Tibial nerve (tissue), 4 donors: ENCODE data around the gene ATP8A2. TPM values are rescaled to one million over a fixed set of nuclear protein-coding genes. Genes with fewer than 3 reads are reported as not detected.
"Not testable (repeated sequence)": the region's sequence is repeated elsewhere in the genome, so short reads cannot be mapped to it uniquely, and the experiment has no call there.

ENCODE experiments used
- DNase-seq, 2 donors: peaks; one replicate each; pipeline ENCODE4 v3.0.0-alpha.2; 2019; ENCODE audit warnings: low spot score in 2 of 2
- H3K27ac ChIP-seq, 4 donors: fragments of 200-600 bp; sonication (generic) in 3 of 4; one replicate each; pipeline ENCODE4 v1.5.1; 2017 to 2019; ENCODE audit warnings: mild to moderate bottlenecking in 1 of 4
- H3K27me3 ChIP-seq, 2 donors: fragments of 200-600 bp; sonication (generic) in 1 of 2; one replicate each; pipeline versions ENCODE4 v1.5.1 to v1.6.0; 2017 to 2019
- H3K36me3 ChIP-seq, 3 donors: fragments of 200-600 bp; sonication (generic); one replicate each; pipeline ENCODE4 v1.5.1; 2018 to 2019
- H3K4me1 ChIP-seq, 4 donors: fragments of 200-600 bp; sonication (generic) in 3 of 4; one replicate each; pipeline ENCODE4 v1.5.1; 2017 to 2019
- H3K4me3 ChIP-seq, 4 donors: fragments of 200-600 bp; sonication (generic) in 3 of 4; one replicate each; pipeline ENCODE4 v1.5.1; 2017 to 2019; ENCODE audit warnings: mild to moderate bottlenecking in 1 of 4, moderate library complexity in 1 of 4
- H3K9me3 ChIP-seq, 4 donors: fragments of 200-600 bp; sonication (generic) in 3 of 4; one replicate each; pipeline ENCODE4 v1.5.1; 2017 to 2019
- EP300 ChIP-seq, 2 donors: sonication (generic); formaldehyde crosslinking; IDR thresholded peaks; one replicate each; pipeline ENCODE4 v1.6.1; 2017; ENCODE audit warnings: antibody characterized with exemption in 2 of 2, mild to moderate bottlenecking in 1 of 2
- POLR2A ChIP-seq, 2 donors: fragments of 450-650 bp; IDR thresholded peaks; one replicate each; pipeline ENCODE4 v1.6.1; 2017; ENCODE audit warnings: antibody characterized with exemption in 2 of 2, mild to moderate bottlenecking in 2 of 2, moderate library complexity in 2 of 2
- WGBS, 2 donors: methylation state at CpG; one replicate each; pipeline ENCODE4 v1.1.5; 2018; 5-methylcytosine and 5-hydroxymethylcytosine counted together
- total RNA-seq, 4 donors: library from RNA; depleted of rRNA; stranded (reverse); fragments of >200 nt; gene quantifications; one replicate each; pipeline ENCODE4 v1.1.0, GENCODE V29; 2016
- TF ChIP-seq, protein P1 (sequence below), 5 experiments: fragments of 200-600 bp in 3 of 5; fragments of 450-650 bp in 2 of 5; sonication (generic) in 3 of 5; IDR thresholded peaks; one replicate each; pipeline ENCODE4 v1.5.1; 2016 to 2019; ENCODE audit warnings: antibody characterized with exemption in 5 of 5, mild to moderate bottlenecking in 3 of 5, moderate library complexity in 2 of 5

The ATP8A2 gene
- total RNA-seq, 4 donors from 2014 or later = 0.30 to 1.7 (median 0.61) TPM

- Histone ChIP-seq H3K9me3 (peaks cover 0 to 7% (median 2%) of the 10 kb centered on the region in 4 donors), H3K36me3 (no peaks in the 10 kb centered on the region), H3K27me3 (no peaks in the 10 kb centered on the region), H3K27ac (no peak overlapping the region), H3K4me1 (no peaks in the 10 kb centered on the region), H3K4me3 (no peak overlapping the region)
- 83 to 86% methylated on average over 10 of the region's 10 CpGs for WGBS, 2 donors
- DNase-seq = no peak
- TF ChIP-seq EP300 (IDR thresholded peaks at IDR 0.05) (no peak), POLR2A (IDR thresholded peaks at IDR 0.05) (no peak)
- TF ChIP-seq, protein P1, sequence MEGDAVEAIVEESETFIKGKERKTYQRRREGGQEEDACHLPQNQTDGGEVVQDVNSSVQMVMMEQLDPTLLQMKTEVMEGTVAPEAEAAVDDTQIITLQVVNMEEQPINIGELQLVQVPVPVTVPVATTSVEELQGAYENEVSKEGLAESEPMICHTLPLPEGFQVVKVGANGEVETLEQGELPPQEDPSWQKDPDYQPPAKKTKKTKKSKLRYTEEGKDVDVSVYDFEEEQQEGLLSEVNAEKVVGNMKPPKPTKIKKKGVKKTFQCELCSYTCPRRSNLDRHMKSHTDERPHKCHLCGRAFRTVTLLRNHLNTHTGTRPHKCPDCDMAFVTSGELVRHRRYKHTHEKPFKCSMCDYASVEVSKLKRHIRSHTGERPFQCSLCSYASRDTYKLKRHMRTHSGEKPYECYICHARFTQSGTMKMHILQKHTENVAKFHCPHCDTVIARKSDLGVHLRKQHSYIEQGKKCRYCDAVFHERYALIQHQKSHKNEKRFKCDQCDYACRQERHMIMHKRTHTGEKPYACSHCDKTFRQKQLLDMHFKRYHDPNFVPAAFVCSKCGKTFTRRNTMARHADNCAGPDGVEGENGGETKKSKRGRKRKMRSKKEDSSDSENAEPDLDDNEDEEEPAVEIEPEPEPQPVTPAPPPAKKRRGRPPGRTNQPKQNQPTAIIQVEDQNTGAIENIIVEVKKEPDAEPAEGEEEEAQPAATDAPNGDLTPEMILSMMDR (IDR thresholded peaks at IDR 0.05) = no peak
These were observed 448.2 kb downstream of the ATP8A2 start for GRCh38 chr13:25819856-25820530.

GRCh38 chr13:25821776-25822175, 450.0 kb downstream of the ATP8A2 start:
- Histone ChIP-seq H3K4me1 (no peaks in the 10 kb centered on the region), H3K36me3 (no peaks in the 10 kb centered on the region), H3K27ac (no peak overlapping the region), H3K27me3 (no peaks in the 10 kb centered on the region), H3K4me3 (no peak overlapping the region), H3K9me3 (peaks cover 0 to 7% (median 2%) of the 10 kb centered on the region in 4 donors)
- DNase-seq = no peak
- TF ChIP-seq POLR2A (IDR thresholded peaks at IDR 0.05) = no peak
- no peak for TF ChIP-seq EP300 (IDR thresholded peaks at IDR 0.05)
- TF ChIP-seq, protein P1 (IDR thresholded peaks at IDR 0.05) = no peak

DNA sequence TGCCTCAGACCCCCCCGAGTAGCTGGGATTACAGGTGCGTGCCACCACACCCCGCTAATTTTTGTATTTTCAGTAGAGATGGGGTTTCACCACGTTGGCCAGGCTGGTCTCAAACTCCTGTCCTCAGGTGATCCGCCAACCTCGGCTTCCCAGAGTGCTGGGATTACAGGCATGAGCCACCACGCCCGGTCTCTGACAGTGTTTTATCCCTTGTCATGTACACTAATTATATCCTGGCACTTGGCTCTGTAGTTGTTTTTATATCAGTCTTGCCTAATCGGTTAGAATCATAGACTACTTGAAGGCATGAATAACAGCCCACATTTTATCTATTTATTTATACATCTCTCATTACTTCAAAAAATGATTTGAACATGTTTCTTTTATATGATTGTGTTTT, 455.4 kb downstream of the ATP8A2 start:
- WGBS, 2 donors = 89 to 92% methylated on average over 9 of the region's 9 CpGs
- not testable (repeated sequence) for H3K27me3 ChIP-seq, DNase-seq, H3K4me3 ChIP-seq, H3K27ac ChIP-seq, H3K4me1 ChIP-seq, H3K9me3 ChIP-seq, H3K36me3 ChIP-seq

DNA sequence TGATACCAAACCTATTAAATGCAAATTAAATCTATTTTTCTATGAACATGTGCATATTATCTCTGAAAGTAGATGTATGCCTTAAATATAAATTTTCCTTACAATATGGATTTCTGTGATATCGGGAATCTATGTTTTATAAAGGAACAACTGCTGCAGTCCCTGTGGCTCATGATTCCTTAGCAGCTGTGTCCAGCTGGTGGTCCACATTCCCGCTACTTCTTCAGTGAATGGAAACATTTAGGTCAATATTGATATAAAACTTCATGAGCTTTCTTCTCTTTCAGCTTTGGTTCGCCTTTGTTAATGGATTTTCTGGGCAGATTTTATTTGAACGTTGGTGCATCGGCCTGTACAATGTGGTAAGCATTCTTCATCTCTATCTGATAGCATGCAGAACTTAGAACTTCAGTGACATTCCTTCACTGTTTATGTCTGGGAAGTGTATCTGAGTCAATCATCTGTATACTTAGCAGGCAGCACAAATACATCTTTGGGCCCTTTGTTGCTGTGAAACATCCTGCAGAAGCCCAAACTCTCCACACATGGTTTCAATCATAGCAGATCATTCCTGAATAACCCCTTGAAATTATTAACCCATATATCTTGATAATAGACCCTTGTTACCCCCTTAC, 456.2 kb downstream of the ATP8A2 start:
- DNase-seq = no peak
- Histone ChIP-seq H3K36me3 (no peaks in the 10 kb centered on the region), H3K4me3 (no peak overlapping the region), H3K9me3 (peaks cover 0 to 7% (median 2%) of the 10 kb centered on the region in 4 donors), H3K4me1 (no peaks in the 10 kb centered on the region), H3K27me3 (no peaks in the 10 kb centered on the region), H3K27ac (no peak overlapping the region)
- TF ChIP-seq POLR2A (IDR thresholded peaks at IDR 0.05) (no peak), EP300 (IDR thresholded peaks at IDR 0.05) (no peak)
- TF ChIP-seq, protein P1 (IDR thresholded peaks at IDR 0.05) = no peak
- WGBS, 2 donors = 51 to 58% methylated on average over 5 of the region's 5 CpGs

- Histone ChIP-seq H3K4me3 (no peak overlapping the region), H3K4me1 (no peaks in the 10 kb centered on the region), H3K9me3 (no peaks in the 10 kb centered on the region), H3K27ac (no peak overlapping the region), H3K27me3 (no peaks in the 10 kb centered on the region), H3K36me3 (no peaks in the 10 kb centered on the region)
- TF ChIP-seq POLR2A (IDR thresholded peaks at IDR 0.05) (no peak), EP300 (IDR thresholded peaks at IDR 0.05) (no peak)
- TF ChIP-seq, protein P1 (IDR thresholded peaks at IDR 0.05) = no peak
- no peak for DNase-seq
- WGBS, 2 donors = 87 to 94% methylated on average over 1 of the region's 1 CpG
These were observed 462.0 kb downstream of the ATP8A2 start for GRCh38 chr13:25833761-25834160.
